GM12892 (cell line): Measurements from ENCODE around the gene TP53AIP1.

Experiments
- POLR2A ChIP-seq: IDR thresholded peaks from 2 replicates; pipeline ENCODE4 v1.6.1; 2011; ENCODE audit warnings: low read depth, low read length, control low read depth
- POLR2AphosphoS5 ChIP-seq: IDR thresholded peaks from 2 replicates; pipeline ENCODE4 v1.6.1; 2011; ENCODE audit warnings: low read depth, low read length, control low read depth
- TAF1 ChIP-seq: IDR thresholded peaks from 2 replicates; pipeline ENCODE4 v1.6.1; 2011; ENCODE audit warnings: low read depth, mild to moderate bottlenecking, control low read depth, low read length, borderline replicate concordance

- TF ChIP-seq TAF1 = no peak
- TF ChIP-seq POLR2A = no peak
- TF ChIP-seq POLR2AphosphoS5 = no peak
These were observed at the start of gene TP53AIP1 for GRCh38 chr11:128942817-128943427.
